Type B pancreatic cell (in vitro differentiated cells): ENCODE results near the gene TRIM67. TPM values are rescaled to one million over a fixed set of nuclear protein-coding genes. Genes with fewer than 3 reads are reported as not detected.

ENCODE experiments used
- DNase-seq: peaks from one replicate; pipeline ENCODE4 v3.0.0; 2021; ENCODE audit warnings: mixed read lengths; ENCODE audit not compliant: unreplicated experiment; ENCODE audit errors: extremely low spot score
- H3K27ac Mint-ChIP-seq: 2 replicates; pipeline ENCODE4 v1.8.0; 2021; ENCODE audit warnings: mild to moderate bottlenecking, mixed read lengths
- H3K27me3 Mint-ChIP-seq: 2 replicates; pipeline ENCODE4 v1.8.0; 2021; ENCODE audit warnings: mixed read lengths
- H3K36me3 Mint-ChIP-seq: 2 replicates; pipeline ENCODE4 v1.8.0; 2021; ENCODE audit warnings: mixed read lengths
- H3K4me1 Mint-ChIP-seq: one replicate; pipeline ENCODE4 v1.8.0; 2021; ENCODE audit warnings: mixed read lengths; ENCODE audit not compliant: unreplicated experiment
- H3K4me3 Mint-ChIP-seq: 2 replicates; pipeline ENCODE4 v1.8.0; 2021; ENCODE audit warnings: mild to moderate bottlenecking, mixed read lengths
- H3K9me3 Mint-ChIP-seq: 2 replicates; pipeline ENCODE4 v1.8.0; 2021; ENCODE audit warnings: mixed read lengths
- total RNA-seq: library from RNA; stranded (reverse); gene quantifications from 2 replicates; pipeline ENCODE4 v1.2.1, GENCODE V29; 2021; ENCODE audit warnings: low replicate concordance
- TF ChIP-seq, protein P1 (sequence below): fragments of 200-600 bp; sonication (generic); conservative IDR thresholded peaks from 2 replicates; pipeline ENCODE4 v1.5.0; 2021; ENCODE audit warnings: antibody characterized with exemption, mild to moderate bottlenecking

Gene TRIM67
- total RNA-seq, 1 donor from 2014 or later = 0.65 TPM

DNA sequence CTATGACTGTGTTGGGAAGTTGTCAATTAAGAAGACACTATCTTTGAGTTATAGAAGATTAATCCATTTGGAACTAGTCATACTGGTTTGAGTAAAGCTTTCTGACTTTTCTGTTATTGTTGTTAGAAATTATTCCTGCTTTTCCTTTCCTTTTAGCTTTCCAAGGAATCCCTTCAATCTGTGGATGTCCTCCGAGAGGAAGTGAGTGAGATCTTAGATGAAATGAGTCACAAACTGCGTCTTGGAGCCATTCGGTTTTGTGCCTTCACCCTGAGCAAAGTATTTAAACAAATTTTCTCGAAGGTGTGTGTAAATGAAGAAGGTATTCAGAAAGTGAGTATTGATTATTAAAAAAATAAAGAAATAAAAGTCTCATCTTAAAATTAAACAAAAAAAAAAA is 98.5 kb downstream of the TRIM67 start:
- no peak for DNase-seq
- peaks cover 56% of the 10 kb centered on the region for H3K36me3 Mint-ChIP-seq

DNA sequence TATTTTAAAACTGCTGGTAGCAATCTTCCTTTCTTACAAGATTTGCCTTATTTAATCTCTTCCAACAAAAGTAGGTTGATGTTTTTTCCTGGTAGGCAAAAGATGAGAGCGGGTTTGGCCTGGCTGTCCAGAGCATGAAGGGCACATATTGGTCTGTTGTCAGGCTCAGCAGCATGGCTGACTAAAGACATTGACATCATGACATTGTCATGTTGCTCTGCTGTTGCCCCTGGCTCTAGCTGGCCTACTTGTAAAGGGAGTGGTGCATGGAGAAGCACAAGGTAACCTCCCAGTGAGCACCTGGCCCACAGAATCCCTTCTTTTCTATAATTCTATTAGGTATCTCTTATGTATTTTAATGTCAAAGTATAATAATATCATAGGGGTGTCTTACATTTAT is 102.8 kb downstream of the TRIM67 start:
- H3K4me3 Mint-ChIP-seq = no peak overlapping the region

More for the DNA sequence above, 98.5 kb downstream of the TRIM67 start:
- Mint-ChIP-seq H3K9me3 (no peaks in the 10 kb centered on the region), H3K4me1 (no peaks in the 10 kb centered on the region), H3K4me3 (no peak overlapping the region), H3K27me3 (no peaks in the 10 kb centered on the region), H3K27ac (no peak overlapping the region)
- TF ChIP-seq, protein P1, sequence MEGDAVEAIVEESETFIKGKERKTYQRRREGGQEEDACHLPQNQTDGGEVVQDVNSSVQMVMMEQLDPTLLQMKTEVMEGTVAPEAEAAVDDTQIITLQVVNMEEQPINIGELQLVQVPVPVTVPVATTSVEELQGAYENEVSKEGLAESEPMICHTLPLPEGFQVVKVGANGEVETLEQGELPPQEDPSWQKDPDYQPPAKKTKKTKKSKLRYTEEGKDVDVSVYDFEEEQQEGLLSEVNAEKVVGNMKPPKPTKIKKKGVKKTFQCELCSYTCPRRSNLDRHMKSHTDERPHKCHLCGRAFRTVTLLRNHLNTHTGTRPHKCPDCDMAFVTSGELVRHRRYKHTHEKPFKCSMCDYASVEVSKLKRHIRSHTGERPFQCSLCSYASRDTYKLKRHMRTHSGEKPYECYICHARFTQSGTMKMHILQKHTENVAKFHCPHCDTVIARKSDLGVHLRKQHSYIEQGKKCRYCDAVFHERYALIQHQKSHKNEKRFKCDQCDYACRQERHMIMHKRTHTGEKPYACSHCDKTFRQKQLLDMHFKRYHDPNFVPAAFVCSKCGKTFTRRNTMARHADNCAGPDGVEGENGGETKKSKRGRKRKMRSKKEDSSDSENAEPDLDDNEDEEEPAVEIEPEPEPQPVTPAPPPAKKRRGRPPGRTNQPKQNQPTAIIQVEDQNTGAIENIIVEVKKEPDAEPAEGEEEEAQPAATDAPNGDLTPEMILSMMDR = no peak

DNA sequence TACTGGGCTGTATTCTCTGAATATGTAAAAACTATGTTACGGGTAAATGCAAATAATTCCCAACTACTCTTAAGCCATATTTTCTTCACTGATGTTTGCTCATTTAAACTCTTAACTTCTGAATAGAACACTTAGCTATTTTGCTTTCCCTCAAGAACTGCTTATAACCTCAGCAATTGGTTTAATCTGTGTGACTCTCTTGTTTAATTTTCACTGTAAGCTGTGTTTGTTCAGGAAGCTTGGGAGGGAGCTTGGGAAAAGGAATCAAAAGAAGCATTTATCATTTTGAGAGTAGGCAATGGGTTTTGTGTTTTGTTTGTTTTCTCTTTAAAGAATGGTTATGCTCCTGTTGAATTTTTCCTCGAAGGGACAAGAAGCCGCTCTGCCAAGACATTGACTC is 103.5 kb downstream of the TRIM67 start:
- peaks cover 51% of the 10 kb centered on the region for H3K36me3 Mint-ChIP-seq
- H3K27ac Mint-ChIP-seq = no peak overlapping the region

More for the DNA sequence above, 102.8 kb downstream of the TRIM67 start:
- H3K4me1 Mint-ChIP-seq = no peaks in the 10 kb centered on the region
- H3K9me3 Mint-ChIP-seq = no peaks in the 10 kb centered on the region
- DNase-seq = no peak
- TF ChIP-seq, protein P1 = no peak
- no peak overlapping the region for H3K27ac Mint-ChIP-seq
- peaks cover 51% of the 10 kb centered on the region for H3K36me3 Mint-ChIP-seq
- H3K27me3 Mint-ChIP-seq = no peaks in the 10 kb centered on the region

DNA sequence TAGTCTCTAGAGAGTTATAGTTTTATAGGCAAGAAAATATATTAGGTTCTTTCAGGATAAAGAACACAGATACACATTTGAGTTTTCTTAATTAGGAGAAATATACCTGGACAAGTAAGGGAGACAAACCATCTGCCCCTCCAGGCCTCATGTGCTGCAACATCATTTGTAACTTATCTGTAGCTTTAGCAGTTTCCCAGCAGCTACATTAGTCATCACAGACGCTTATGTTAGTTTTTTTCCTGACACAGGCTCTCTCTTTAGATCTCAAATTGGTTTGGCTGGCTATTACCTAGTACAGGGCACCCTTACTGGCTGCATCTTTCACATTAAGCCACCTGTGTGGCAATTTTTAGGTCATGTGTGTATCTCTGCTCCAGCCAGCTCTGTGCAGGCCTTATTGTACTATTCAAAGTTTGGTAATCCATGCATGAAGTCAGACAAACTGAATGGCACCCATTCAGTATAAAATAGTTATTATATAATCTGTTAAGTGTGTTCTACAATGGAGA is 105.0 kb downstream of the TRIM67 start:
- Mint-ChIP-seq H3K27ac (no peak overlapping the region), H3K36me3 (peaks cover 57% of the 10 kb centered on the region), H3K27me3 (no peaks in the 10 kb centered on the region), H3K4me1 (no peaks in the 10 kb centered on the region), H3K9me3 (no peaks in the 10 kb centered on the region), H3K4me3 (no peak overlapping the region)
- no peak for DNase-seq
- TF ChIP-seq, protein P1 = no peak

More for the DNA sequence above, 103.5 kb downstream of the TRIM67 start:
- Mint-ChIP-seq H3K27me3 (no peaks in the 10 kb centered on the region), H3K4me3 (no peak overlapping the region), H3K9me3 (no peaks in the 10 kb centered on the region), H3K4me1 (no peaks in the 10 kb centered on the region)
- DNase-seq = no peak
- TF ChIP-seq, protein P1 = no peak

Other genes with a start within 250 kb of the TRIM67 start
- 14.6 and 20.6 TPM in 2 replicates for gene TTC13, start 183.2 kb upstream of the TRIM67 start, total RNA-seq
- gene ARV1, start 183.0 kb upstream of the TRIM67 start, total RNA-seq = 12.8 TPM in 2 replicates
- gene FAM89A, start 121.8 kb upstream of the TRIM67 start, total RNA-seq = 8.3 and 11.9 TPM in 2 replicates
- gene GNPAT, start 79.2 kb downstream of the TRIM67 start, total RNA-seq = 39.7 and 54.3 TPM in 2 replicates
- gene EXOC8, start 175.8 kb downstream of the TRIM67 start, total RNA-seq = 13.1 and 19.2 TPM in 2 replicates
- 12.3 and 14.5 TPM in 2 replicates for gene SPRTN, start 176.2 kb downstream of the TRIM67 start, total RNA-seq